HepG2 (cell line): ENCODE data around the gene VAMP8. TPM values are rescaled to one million over a fixed set of nuclear protein-coding genes. Genes with fewer than 3 reads are reported as not detected.
A peak's percentile ranks its signal among the peaks of the same experiment; 100 is the strongest.

Source experiments
- ATAC-seq: fragments of 200-7000 bp; cut with Tn5 transposase; 3 replicates; pipeline ENCODE4 v1.9.1; 2020; ENCODE audit warnings: mild to moderate bottlenecking, moderate library complexity
- BruUV-seq: library from RNA; stranded (reverse); fragments of 400-500 nt; replicated peaks from 2 replicates; lab custom pipeline; 2021; lab: Mats Ljungman, UMichigan
- CTCF ChIA-PET: fragments of 300-600 bp; formaldehyde crosslinking; extraction: SDS; loops from one replicate; lab custom pipeline; 2021; ENCODE audit warnings: low total read pairs, inconsistent platforms, low intra/inter-chr PET ratio; lab: Yijun Ruan, JAX
- POLR2A ChIA-PET: fragments of 350-600 bp; sonication (Branson Sonifier 250); formaldehyde crosslinking; loops from one replicate; lab custom pipeline; 2020; ENCODE audit warnings: antibody characterized with exemption, inconsistent platforms; lab: Yijun Ruan, JAX
- DNase-seq: peaks from one replicate; pipeline ENCODE4 v3.0.0-alpha.2; 2015; ENCODE audit warnings: low spot score
- FAIRE-seq: peaks from 3 replicates; lab custom pipeline; 2011; peaks lifted over from hg19 to GRCh38; lab: Jason Lieb, UNC
- H2AFZ ChIP-seq: one replicate; pipeline ENCODE4 v1.6.1; 2011; ENCODE audit warnings: low read length, inconsistent platforms
- H3K27ac ChIP-seq: fragments of 300-600 bp; 3 replicates; pipeline ENCODE4 v1.8.0; 2011; ENCODE audit warnings: mixed run types, mild to moderate bottlenecking, mixed read lengths, low read length, inconsistent platforms; ENCODE audit not compliant: insufficient read depth; ENCODE audit errors: extremely low read length
- H3K27me3 ChIP-seq, 2 experiments: fragments of 200-600 bp in 1 of 2; 2 replicates in 1 of 2; 3 replicates in 1 of 2; pipeline versions ENCODE4 v1.6.0 to v1.8.0; 2011; ENCODE audit warnings: low read length in 2 of 2, mild to moderate bottlenecking in 2 of 2, moderate library complexity in 2 of 2, inconsistent platforms in 1 of 2; ENCODE audit not compliant: insufficient read depth in 2 of 2, control insufficient read depth in 1 of 2
- H3K36me3 ChIP-seq, 2 experiments: fragments of 200-600 bp in 1 of 2; replicated peaks in 1 of 2; 2 replicates in 1 of 2; 3 replicates in 1 of 2; pipeline versions ENCODE4 v1.5.1 to v1.8.0; 2011; ENCODE audit warnings: low read length in 2 of 2, inconsistent platforms in 1 of 2; ENCODE audit not compliant: insufficient read depth in 2 of 2, control insufficient read depth in 1 of 2
- H3K4me1 ChIP-seq: 2 replicates; pipeline ENCODE4 v1.5.1; 2012; ENCODE audit warnings: low read length, inconsistent platforms; ENCODE audit not compliant: insufficient read depth
- H3K4me2 ChIP-seq: 2 replicates; pipeline ENCODE4 v1.6.0; 2011; ENCODE audit warnings: low read depth, low read length, inconsistent platforms
- H3K4me3 ChIP-seq, 3 experiments: fragments of 200-600 bp in 1 of 3; sonication (generic), shearing (Covaris generic) in 1 of 3; replicated peaks in 1 of 3; 2 replicates each; pipeline ENCODE4 v1.5.1; 2011 to 2016; ENCODE audit warnings: low read length in 3 of 3, inconsistent platforms in 2 of 3, low read depth in 2 of 3, mild to moderate bottlenecking in 2 of 3, control low read depth in 1 of 3, mixed read lengths in 1 of 3; ENCODE audit not compliant: insufficient read depth in 1 of 3
- H3K79me2 ChIP-seq: one replicate; pipeline ENCODE4 v1.6.1; 2011; ENCODE audit warnings: low read length, inconsistent platforms; ENCODE audit not compliant: insufficient read depth
- H3K9ac ChIP-seq: 2 replicates; pipeline ENCODE4 v1.6.0; 2011; ENCODE audit warnings: mild to moderate bottlenecking, low read depth, low read length, inconsistent platforms; ENCODE audit not compliant: insufficient read depth
- H3K9me3 ChIP-seq: 2 replicates; pipeline ENCODE4 v1.5.1; 2012; ENCODE audit warnings: mild to moderate bottlenecking, low read length
- H4K20me1 ChIP-seq: 2 replicates; pipeline ENCODE4 v1.6.0; 2011; ENCODE audit warnings: inconsistent platforms, mild to moderate bottlenecking, low read length, moderate library complexity; ENCODE audit not compliant: insufficient read depth
- EEA1 ChIP-seq: sonication (generic); formaldehyde crosslinking; IDR thresholded peaks from 2 replicates; pipeline ENCODE4 v1.5.1; 2020; ENCODE audit warnings: mild to moderate bottlenecking, missing genetic modification reagents, borderline replicate concordance
- KDM5B ChIP-seq: sonication (generic); formaldehyde crosslinking; IDR thresholded peaks from 2 replicates; pipeline ENCODE4 v1.4.0; 2020; ENCODE audit warnings: missing genetic modification reagents, mild to moderate bottlenecking, borderline replicate concordance
- POGK ChIP-seq: sonication (generic); formaldehyde crosslinking; conservative IDR thresholded peaks from 2 replicates; pipeline ENCODE4 v1.8.0; 2022; ENCODE audit warnings: mild to moderate bottlenecking, moderate library complexity, missing genetic modification reagents
- POGZ ChIP-seq: sonication (generic); formaldehyde crosslinking; IDR thresholded peaks from 2 replicates; pipeline ENCODE4 v1.4.0; 2020; ENCODE audit warnings: mild to moderate bottlenecking, missing genetic modification reagents
- PPARG ChIP-seq: conservative IDR thresholded peaks from 2 replicates; pipeline ENCODE4 v1.6.1; 2016; ENCODE audit warnings: missing biosample characterization, missing genetic modification reagents
- ZBTB38 ChIP-seq: sonication (generic); formaldehyde crosslinking; IDR thresholded peaks from 2 replicates; pipeline ENCODE4 v1.5.1; 2020; ENCODE audit warnings: mild to moderate bottlenecking, missing genetic modification reagents
- ZNF451 ChIP-seq: sonication (generic); formaldehyde crosslinking; IDR thresholded peaks from 2 replicates; pipeline ENCODE4 v1.5.0; 2020; ENCODE audit warnings: mild to moderate bottlenecking, missing genetic modification reagents
- ZNF724P ChIP-seq: sonication (generic); formaldehyde crosslinking; IDR thresholded peaks from 2 replicates; pipeline ENCODE4 v1.8.0; 2022; ENCODE audit warnings: missing genetic modification reagents, borderline replicate concordance
- ZSCAN29 ChIP-seq: sonication (generic); formaldehyde crosslinking; conservative IDR thresholded peaks from 2 replicates; pipeline ENCODE4 v1.4.0; 2020; ENCODE audit warnings: mild to moderate bottlenecking, missing genetic modification reagents
- WGBS: methylation state at CpG from one replicate; pipeline ENCODE4 v1.1.6; 2017; ENCODE audit warnings: low lambda C conversion rate; 5-methylcytosine and 5-hydroxymethylcytosine counted together
- in situ Hi-C: cut with HindIII; loops from 2 replicates; pipeline ENCODE4 v1.10.0; 2017; ENCODE audit warnings: low pct_unique_long_range_greater_than_20kb; ENCODE audit not compliant: extremely low pct_ligation_motif_present
- intact Hi-C: fragments of 100-400 bp; cut with micrococcal nuclease; formaldehyde crosslinking; loops from one replicate; pipeline ENCODE4 v1.10.0; 2022; ENCODE audit not compliant: unreplicated experiment
- polyA plus RNA-seq, 8 experiments: library from polyadenylated mRNA; depleted of rRNA in 3 of 8; stranded (reverse) in 7 of 8; unstranded in 1 of 8; fragments of >200 nt; fragmentation: Illumina TruSeq in 4 of 8; extraction: Trizol in 4 of 8; gene quantifications; 2 replicates each; pipeline versions ENCODE4 v1.2.1 to v1.2.3, GENCODE V29; 2011 to 2016; ENCODE audit warnings: low read depth in 4 of 8, missing spikeins in 1 of 8, mixed read lengths in 1 of 8; ENCODE audit not compliant: insufficient read depth in 1 of 8
- total RNA-seq, 5 experiments: library from RNA; depleted of rRNA; stranded (reverse); fragments of >200 nt; fragmentation: Illumina TruSeq; extraction: Trizol; gene quantifications; 2 replicates each; pipeline ENCODE4 v1.2.3, GENCODE V29; 2016; ENCODE audit warnings: low read depth in 1 of 5
- TF ChIP-seq, protein P1 (sequence below): sonication (generic); formaldehyde crosslinking; IDR thresholded peaks from 2 replicates; pipeline ENCODE4 v1.5.0; 2020; ENCODE audit warnings: mild to moderate bottlenecking, missing genetic modification reagents, borderline replicate concordance

VAMP8 gene
- total and polyA plus RNA-seq, 2 of the 13 experiments (the other 11 are each of a cell fraction or from before 2014, with no cell fraction given) = 83.3 to 157 TPM

- no TSS peak for BruUV-seq
- Histone ChIP-seq H2AFZ (no peak overlapping the region), H3K27ac (no peak overlapping the region), H3K9me3 (no peaks in the 10 kb centered on the region), H4K20me1 (0 out of 2 replicates have a peak, but pooled peaks cover 2% of the 10 kb centered on the region), H3K36me3 (peaks cover 0 to 2% of the 10 kb centered on the region in 2 experiments; a peak in 1 of 5 replicates), H3K4me3 (no peak overlapping the region), H3K79me2 (peaks cover 11% of the 10 kb centered on the region), H3K4me1 (peaks cover 86% of the 10 kb centered on the region), H3K9ac (no peak overlapping the region), H3K27me3 (no peaks in the 10 kb centered on the region; a peak in 1 of 5 replicates), H3K4me2 (no peak overlapping the region)
- WGBS = 80% methylated on average over 12 of the region's 12 CpGs
- intact Hi-C loops (no loop called here), in situ Hi-C loops (no loop called here)
- TF ChIP-seq ZNF724P (no peak), ZNF451 (CRISPR knock-in tag) (peak; percentile 35; the same call in 1 of the 2 replicates), KDM5B (CRISPR knock-in tag) (0 out of 2 replicates have a peak, but pooled peaks have one; percentile 21), ZBTB38 (CRISPR knock-in tag) (peak; percentile 84), PPARG (CRISPR knock-in tag) (no peak), POGK (CRISPR knock-in tag) (no peak), ZSCAN29 (CRISPR knock-in tag) (no peak), POGZ (no peak), EEA1 (no peak)
- TF ChIP-seq, protein P1, sequence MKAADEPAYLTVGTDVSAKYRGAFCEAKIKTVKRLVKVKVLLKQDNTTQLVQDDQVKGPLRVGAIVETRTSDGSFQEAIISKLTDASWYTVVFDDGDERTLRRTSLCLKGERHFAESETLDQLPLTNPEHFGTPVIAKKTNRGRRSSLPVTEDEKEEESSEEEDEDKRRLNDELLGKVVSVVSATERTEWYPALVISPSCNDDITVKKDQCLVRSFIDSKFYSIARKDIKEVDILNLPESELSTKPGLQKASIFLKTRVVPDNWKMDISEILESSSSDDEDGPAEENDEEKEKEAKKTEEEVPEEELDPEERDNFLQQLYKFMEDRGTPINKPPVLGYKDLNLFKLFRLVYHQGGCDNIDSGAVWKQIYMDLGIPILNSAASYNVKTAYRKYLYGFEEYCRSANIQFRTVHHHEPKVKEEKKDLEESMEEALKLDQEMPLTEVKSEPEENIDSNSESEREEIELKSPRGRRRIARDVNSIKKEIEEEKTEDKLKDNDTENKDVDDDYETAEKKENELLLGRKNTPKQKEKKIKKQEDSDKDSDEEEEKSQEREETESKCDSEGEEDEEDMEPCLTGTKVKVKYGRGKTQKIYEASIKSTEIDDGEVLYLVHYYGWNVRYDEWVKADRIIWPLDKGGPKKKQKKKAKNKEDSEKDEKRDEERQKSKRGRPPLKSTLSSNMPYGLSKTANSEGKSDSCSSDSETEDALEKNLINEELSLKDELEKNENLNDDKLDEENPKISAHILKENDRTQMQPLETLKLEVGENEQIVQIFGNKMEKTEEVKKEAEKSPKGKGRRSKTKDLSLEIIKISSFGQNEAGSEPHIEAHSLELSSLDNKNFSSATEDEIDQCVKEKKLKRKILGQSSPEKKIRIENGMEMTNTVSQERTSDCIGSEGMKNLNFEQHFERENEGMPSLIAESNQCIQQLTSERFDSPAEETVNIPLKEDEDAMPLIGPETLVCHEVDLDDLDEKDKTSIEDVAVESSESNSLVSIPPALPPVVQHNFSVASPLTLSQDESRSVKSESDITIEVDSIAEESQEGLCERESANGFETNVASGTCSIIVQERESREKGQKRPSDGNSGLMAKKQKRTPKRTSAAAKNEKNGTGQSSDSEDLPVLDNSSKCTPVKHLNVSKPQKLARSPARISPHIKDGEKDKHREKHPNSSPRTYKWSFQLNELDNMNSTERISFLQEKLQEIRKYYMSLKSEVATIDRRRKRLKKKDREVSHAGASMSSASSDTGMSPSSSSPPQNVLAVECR = 0 out of 2 replicates have a peak, but pooled peaks have one; percentile 4
- CTCF ChIA-PET = no interaction called here
- POLR2A ChIA-PET = interaction anchor here (1.9 to 25.9 kb wide), 6 partner anchors 12 to 267 kb away, joined by 4 to 795 read pairs (median 64); partner anchors contain the start of genes C2orf68, GGCX, MAT2A and RNF181
- ATAC-seq (no peak), FAIRE-seq (no peak), DNase-seq (no peak)
Measured at GRCh38 chr2:85591563-85591962, 14.2 kb downstream of the VAMP8 start.
